ENCODE measurements around the gene ARAP1. TPM values are rescaled to one million over a fixed set of nuclear protein-coding genes. Genes with fewer than 3 reads are reported as not detected.

Gene ARAP1
- total RNA-seq, 1 experiment from 2014 or later, result 151 TPM

DNA sequence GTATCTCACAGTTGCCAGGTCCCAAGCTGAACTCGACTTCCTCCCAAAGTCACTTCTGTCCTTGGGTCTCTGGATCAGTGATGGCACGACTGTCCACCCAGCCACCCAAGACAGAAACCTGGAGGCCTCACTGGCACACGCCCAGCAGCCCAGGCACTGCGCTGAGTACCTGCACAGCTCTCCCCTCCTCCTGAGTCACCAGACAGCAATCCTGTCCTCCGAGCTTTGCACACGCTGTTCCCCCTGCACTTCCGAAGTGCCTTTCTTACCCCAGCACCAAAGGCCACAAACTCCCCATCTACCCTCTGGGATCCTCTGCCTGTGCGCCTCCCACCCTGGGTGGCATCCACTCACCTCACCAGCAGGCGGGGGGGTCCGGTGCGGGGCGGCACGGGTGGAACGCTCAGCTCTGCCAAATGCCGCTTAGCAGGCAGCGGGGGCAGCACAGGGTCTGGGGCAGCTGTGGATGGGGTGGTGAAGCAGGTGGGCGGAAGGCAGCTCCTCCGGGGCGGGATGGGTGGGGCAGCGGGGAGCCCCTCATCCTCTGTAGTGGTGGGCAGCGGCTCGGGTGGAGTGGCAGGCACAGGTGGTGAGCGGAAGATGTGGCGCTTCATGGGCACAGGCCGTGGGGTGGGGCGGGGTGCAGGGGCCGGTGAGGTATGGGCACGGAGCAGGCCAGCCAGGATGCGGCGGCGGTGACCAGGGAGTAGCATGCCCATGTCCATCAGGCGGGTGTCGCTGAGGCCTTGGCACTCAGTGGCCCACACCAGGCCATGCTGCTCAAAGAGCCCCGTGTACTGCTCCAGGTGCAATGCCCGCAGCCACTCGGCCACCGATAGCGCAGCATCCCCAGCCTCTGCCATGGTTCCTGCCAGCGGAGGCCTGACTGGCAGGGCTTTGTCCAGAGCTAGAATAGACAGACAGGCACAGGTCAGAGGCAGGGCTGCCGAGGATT, 25.7 kb downstream of the ARAP1 start:
- no peaks in the 10 kb centered on the region; the same call in 1 of the 2 replicates for H4K20me1 ChIP-seq (ENCODE audit: insufficient read depth)
- no peak overlapping the region for H3K27ac ChIP-seq
- H3K9me2 ChIP-seq (ENCODE audit: insufficient read depth), result no peaks in the 10 kb centered on the region
- H3K4me2 ChIP-seq, result no peak overlapping the region
- H3K9me3 ChIP-seq (ENCODE audit: insufficient read depth, low read depth), result no peaks in the 10 kb centered on the region
- H3K36me3 ChIP-seq (ENCODE audit: low read depth), result 0 out of 2 replicates have a peak, but pooled peaks cover 5% of the 10 kb centered on the region
- H3K4me1 ChIP-seq (replicated peaks; ENCODE audit: insufficient read depth), result peaks cover 5% of the 10 kb centered on the region
- no peaks in the 10 kb centered on the region for H3K27me3 ChIP-seq (ENCODE audit: insufficient read depth, low read depth)
- ChIA-PET POLR2A (ENCODE audit: unreplicated experiment) (no interaction called here), CTCF (interaction anchor here (0.6 to 1.9 kb wide), 4 partner anchors 18 to 87 kb away, joined by 3 to 13 read pairs (median 4); partner anchors contain the start of gene STARD10)
- no TSS peak for BruUV-seq (replicated peaks)
- no peak overlapping the region for H2AFZ ChIP-seq
- no peak for DNase-seq
- H3K4me3 ChIP-seq, result no peak overlapping the region
- TF ChIP-seq, protein P1, sequence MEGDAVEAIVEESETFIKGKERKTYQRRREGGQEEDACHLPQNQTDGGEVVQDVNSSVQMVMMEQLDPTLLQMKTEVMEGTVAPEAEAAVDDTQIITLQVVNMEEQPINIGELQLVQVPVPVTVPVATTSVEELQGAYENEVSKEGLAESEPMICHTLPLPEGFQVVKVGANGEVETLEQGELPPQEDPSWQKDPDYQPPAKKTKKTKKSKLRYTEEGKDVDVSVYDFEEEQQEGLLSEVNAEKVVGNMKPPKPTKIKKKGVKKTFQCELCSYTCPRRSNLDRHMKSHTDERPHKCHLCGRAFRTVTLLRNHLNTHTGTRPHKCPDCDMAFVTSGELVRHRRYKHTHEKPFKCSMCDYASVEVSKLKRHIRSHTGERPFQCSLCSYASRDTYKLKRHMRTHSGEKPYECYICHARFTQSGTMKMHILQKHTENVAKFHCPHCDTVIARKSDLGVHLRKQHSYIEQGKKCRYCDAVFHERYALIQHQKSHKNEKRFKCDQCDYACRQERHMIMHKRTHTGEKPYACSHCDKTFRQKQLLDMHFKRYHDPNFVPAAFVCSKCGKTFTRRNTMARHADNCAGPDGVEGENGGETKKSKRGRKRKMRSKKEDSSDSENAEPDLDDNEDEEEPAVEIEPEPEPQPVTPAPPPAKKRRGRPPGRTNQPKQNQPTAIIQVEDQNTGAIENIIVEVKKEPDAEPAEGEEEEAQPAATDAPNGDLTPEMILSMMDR (conservative IDR thresholded peaks at IDR 0.05), result no peak
- no peak for TF ChIP-seq EZH2 (IDR thresholded peaks at IDR 0.05; ENCODE audit: low read depth)
- H3K79me2 ChIP-seq (ENCODE audit: low read depth), result peaks cover 35% of the 10 kb centered on the region
- peaks cover 8% of the 10 kb centered on the region; the same call in 1 of the 2 replicates for H3F3A ChIP-seq (ENCODE audit: insufficient read depth, low read depth)
- intact Hi-C loops (cut with micrococcal nuclease; ENCODE audit: unreplicated experiment), result no loop called here

DNA sequence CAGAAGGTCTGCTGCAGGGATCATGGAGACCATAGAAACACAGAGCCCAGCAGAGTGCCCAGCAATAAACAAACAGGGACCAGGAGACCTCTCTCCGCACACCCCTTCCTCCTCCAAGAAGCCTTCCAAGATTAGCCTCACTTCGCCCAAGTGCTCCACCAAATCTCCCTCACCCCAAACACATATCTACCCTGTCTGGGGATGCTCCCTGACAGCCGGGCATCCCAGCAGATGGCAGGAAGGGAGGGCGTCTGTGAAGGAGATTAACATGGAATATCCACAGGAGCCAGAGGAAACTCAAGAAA, 26.5 kb downstream of the ARAP1 start:
- Histone ChIP-seq H2AFZ (no peak overlapping the region), H3K9me3 (ENCODE audit: insufficient read depth, low read depth) (no peaks in the 10 kb centered on the region), H3K36me3 (ENCODE audit: low read depth) (0 out of 2 replicates have a peak, but pooled peaks cover 1% of the 10 kb centered on the region), H3F3A (ENCODE audit: insufficient read depth, low read depth) (peaks cover 6% of the 10 kb centered on the region; the same call in 1 of the 2 replicates), H3K4me2 (no peak overlapping the region), H3K9me2 (ENCODE audit: insufficient read depth) (no peaks in the 10 kb centered on the region), H3K4me3 (no peak overlapping the region), H3K27ac (no peak overlapping the region), H4K20me1 (ENCODE audit: insufficient read depth) (no peaks in the 10 kb centered on the region; the same call in 1 of the 2 replicates), H3K27me3 (ENCODE audit: insufficient read depth, low read depth) (no peaks in the 10 kb centered on the region), H3K4me1 (replicated peaks; ENCODE audit: insufficient read depth) (peaks cover 13% of the 10 kb centered on the region), H3K79me2 (ENCODE audit: low read depth) (peaks cover 44% of the 10 kb centered on the region)
- BruUV-seq (replicated peaks), result no TSS peak
- DNase-seq, result no peak
- intact Hi-C loops (cut with micrococcal nuclease; ENCODE audit: unreplicated experiment), result loop anchor here (1.0 to 2.0 kb wide), 5 partner anchors 68 to 563 kb away; no protein-coding TSS in a partner anchor
- TF ChIP-seq EZH2 (IDR thresholded peaks at IDR 0.05; ENCODE audit: low read depth), result no peak
- TF ChIP-seq, protein P1 (conservative IDR thresholded peaks at IDR 0.05), result no peak
- CTCF ChIA-PET, result interaction anchor here (0.6 to 1.9 kb wide), 16 partner anchors 16 to 646 kb away, joined by 3 to 18 read pairs (median 4); partner anchors contain the start of gene STARD10
- POLR2A ChIA-PET (ENCODE audit: unreplicated experiment), result interaction anchor here (0.5 kb wide), 1 partner anchor 451 kb away, joined by 25 read pairs; no protein-coding TSS in a partner anchor

DNA sequence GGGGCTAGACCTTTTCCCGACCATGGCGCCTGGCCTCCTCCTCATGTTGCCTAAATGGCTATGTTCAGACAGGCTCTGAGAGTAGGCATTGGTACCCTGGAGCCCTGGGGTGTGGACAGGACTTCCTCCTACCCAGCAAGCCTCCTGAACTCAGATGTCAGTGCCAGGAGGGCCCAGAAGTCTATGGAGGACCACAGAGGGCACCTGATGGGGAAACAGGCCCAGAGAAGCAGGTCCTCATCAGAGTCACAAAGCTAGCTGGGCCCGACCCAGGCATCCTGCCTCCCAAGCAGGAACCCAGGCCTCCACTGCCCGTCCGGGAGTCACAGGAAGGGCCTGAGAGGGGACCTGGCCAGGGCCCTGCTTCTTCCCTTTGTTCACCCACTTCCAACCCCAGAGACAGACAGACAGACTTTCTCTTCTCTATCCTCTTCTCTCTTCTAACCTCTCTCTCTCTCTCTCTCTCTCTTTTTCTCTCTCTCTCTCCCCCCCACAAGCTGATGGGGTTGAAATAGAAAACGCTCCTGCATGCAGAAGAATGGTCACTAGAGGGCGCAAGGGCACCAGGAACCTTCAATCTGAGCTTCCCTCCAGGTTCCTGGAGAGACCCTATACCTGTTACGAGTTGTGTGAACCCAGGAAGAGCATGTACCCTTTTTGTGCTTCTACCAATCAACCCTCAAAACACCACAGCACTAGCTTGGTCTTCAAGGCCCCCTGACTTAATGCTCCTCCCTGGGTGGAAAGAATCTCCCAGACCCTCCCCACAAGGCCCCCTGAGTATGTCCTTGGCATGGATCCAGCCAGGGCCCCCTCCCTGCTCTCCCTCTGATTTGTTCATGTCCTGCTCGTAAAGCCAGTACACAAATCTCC, 27.1 kb downstream of the ARAP1 start:
- Histone ChIP-seq H3K4me1 (replicated peaks; ENCODE audit: insufficient read depth) (peaks cover 15% of the 10 kb centered on the region), H2AFZ (no peak overlapping the region), H3K36me3 (ENCODE audit: low read depth) (no peaks in the 10 kb centered on the region), H3K27ac (no peak overlapping the region), H3K4me2 (no peak overlapping the region), H4K20me1 (ENCODE audit: insufficient read depth) (no peaks in the 10 kb centered on the region; the same call in 1 of the 2 replicates), H3K27me3 (ENCODE audit: insufficient read depth, low read depth) (no peaks in the 10 kb centered on the region), H3K9me3 (ENCODE audit: insufficient read depth, low read depth) (no peaks in the 10 kb centered on the region), H3K9me2 (ENCODE audit: insufficient read depth) (no peaks in the 10 kb centered on the region), H3K79me2 (ENCODE audit: low read depth) (peaks cover 50% of the 10 kb centered on the region), H3F3A (ENCODE audit: insufficient read depth, low read depth) (peaks cover under 1% of the 10 kb centered on the region; the same call in 1 of the 2 replicates), H3K4me3 (no peak overlapping the region)
- no TSS peak for BruUV-seq (replicated peaks)
- ChIA-PET POLR2A (ENCODE audit: unreplicated experiment) (interaction anchor here (0.5 kb wide), 1 partner anchor 451 kb away, joined by 25 read pairs; no protein-coding TSS in a partner anchor), CTCF (interaction anchor here (0.6 to 1.9 kb wide), 20 partner anchors 10 to 647 kb away, joined by 3 to 18 read pairs (median 4); partner anchors contain the start of gene STARD10)
- intact Hi-C loops (cut with micrococcal nuclease; ENCODE audit: unreplicated experiment), result loop anchor here (1.0 to 2.0 kb wide), 5 partner anchors 68 to 564 kb away; no protein-coding TSS in a partner anchor
- TF ChIP-seq EZH2 (IDR thresholded peaks at IDR 0.05; ENCODE audit: low read depth), result no peak
- TF ChIP-seq, protein P1 (conservative IDR thresholded peaks at IDR 0.05), result peak; percentile 97
- DNase-seq, result peak; percentile 72 to 76
